Measurements from ENCODE around the gene TECTA. TPM values are rescaled to one million over a fixed set of nuclear protein-coding genes. Genes with fewer than 3 reads are reported as not detected.

Gene TECTA
- total RNA-seq, 3 donors from 2014 or later, result 0.20 to 0.82 (median 0.39) TPM

DNA sequence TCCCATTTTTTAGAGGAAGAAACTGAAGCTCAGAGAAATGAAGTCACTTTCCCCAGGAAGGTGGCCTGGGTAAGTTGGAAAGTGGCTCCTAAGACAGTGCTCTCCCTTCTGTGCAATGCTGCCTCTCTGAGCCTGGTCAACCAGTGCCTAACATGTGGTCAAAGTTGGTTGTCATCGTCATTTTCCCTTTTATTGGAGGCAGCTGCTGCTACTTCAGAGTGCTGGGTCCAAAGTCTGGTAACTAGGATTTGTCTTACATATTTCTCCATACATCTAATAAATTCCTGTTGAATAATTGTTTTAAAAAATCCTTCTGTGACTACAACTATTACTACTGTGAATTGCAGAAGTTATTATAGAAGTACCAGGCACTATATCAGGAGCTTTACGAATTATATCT lies 48.1 kb downstream of the TECTA start:
- H3K4me3 ChIP-seq, result no peak overlapping the region
- no peaks in the 10 kb centered on the region for H3K4me1 ChIP-seq (ENCODE audit: low read depth)
- ATAC-seq, result peak; percentile 39
- H3K9me3 ChIP-seq, result no peaks in the 10 kb centered on the region
- intact Hi-C loops (cut with DNase I, micrococcal nuclease), result no loop called here
- H3K36me3 ChIP-seq (ENCODE audit: low read depth), result no peaks in the 10 kb centered on the region
- TF ChIP-seq CTCF (IDR thresholded peaks at IDR 0.05), result no peak
- DNase-seq, result no peak

- H3K4me3 ChIP-seq, result no peak overlapping the region
- ATAC-seq (no peak), DNase-seq (no peak)
- intact Hi-C loops (cut with DNase I, micrococcal nuclease), result no loop called here
- no peaks in the 10 kb centered on the region for H3K4me1 ChIP-seq (ENCODE audit: low read depth)
- no peaks in the 10 kb centered on the region for H3K36me3 ChIP-seq (ENCODE audit: low read depth)
- no peaks in the 10 kb centered on the region for H3K9me3 ChIP-seq
- TF ChIP-seq CTCF (IDR thresholded peaks at IDR 0.05), result no peak
Observed at GRCh38 chr11:121151207-121151688, 50.2 kb downstream of the TECTA start.

- no peak for TF ChIP-seq CTCF (IDR thresholded peaks at IDR 0.05)
- no peak for DNase-seq
- intact Hi-C loops (cut with DNase I, micrococcal nuclease), result no loop called here
- H3K36me3 ChIP-seq (ENCODE audit: low read depth), result no peaks in the 10 kb centered on the region
- H3K4me3 ChIP-seq, result no peak overlapping the region
- H3K9me3 ChIP-seq, result no peaks in the 10 kb centered on the region
- no peak for ATAC-seq
- H3K4me1 ChIP-seq (ENCODE audit: low read depth), result no peaks in the 10 kb centered on the region
Observed at GRCh38 chr11:121152764-121153163, 51.7 kb downstream of the TECTA start.

GRCh38 chr11:121153472-121153871 lies 52.4 kb downstream of the TECTA start:
- Histone ChIP-seq H3K4me1 (ENCODE audit: low read depth) (no peaks in the 10 kb centered on the region), H3K9me3 (no peaks in the 10 kb centered on the region), H3K4me3 (no peak overlapping the region), H3K36me3 (ENCODE audit: low read depth) (no peaks in the 10 kb centered on the region)
- no peak for ATAC-seq
- TF ChIP-seq CTCF (IDR thresholded peaks at IDR 0.05), result no peak
- no peak for DNase-seq
- intact Hi-C loops (cut with DNase I, micrococcal nuclease), result no loop called here

- Histone ChIP-seq H3K4me1 (ENCODE audit: low read depth) (no peaks in the 10 kb centered on the region), H3K9me3 (no peaks in the 10 kb centered on the region), H3K36me3 (ENCODE audit: low read depth) (no peaks in the 10 kb centered on the region), H3K4me3 (no peak overlapping the region)
- no peak for TF ChIP-seq CTCF (IDR thresholded peaks at IDR 0.05)
- ATAC-seq (no peak), DNase-seq (no peak)
- intact Hi-C loops (cut with DNase I, micrococcal nuclease), result no loop called here
Observed at GRCh38 chr11:121154486-121155314, 53.7 kb downstream of the TECTA start.
